Mucosa of gallbladder (tissue), 1 donor: ENCODE data around the gene FRMPD4. TPM values are rescaled to one million over a fixed set of nuclear protein-coding genes. Genes with fewer than 3 reads are reported as not detected.
"Not testable (repeated sequence)": the region's sequence is repeated elsewhere in the genome, so short reads cannot be mapped to it uniquely, and the experiment has no call there.

ENCODE experiments used
- DNase-seq: peaks from one replicate; pipeline ENCODE4 v3.0.0-alpha.2; 2020; ENCODE audit warnings: low spot score
- total RNA-seq: library from RNA; stranded (reverse); gene quantifications from one replicate; pipeline ENCODE4 v1.2.1, GENCODE V29; 2021
- donor health status: DM: no; HTN: no; CAD: no.

Gene FRMPD4
- total RNA-seq, 1 donor from 2014 or later = 0.03 TPM

DNA sequence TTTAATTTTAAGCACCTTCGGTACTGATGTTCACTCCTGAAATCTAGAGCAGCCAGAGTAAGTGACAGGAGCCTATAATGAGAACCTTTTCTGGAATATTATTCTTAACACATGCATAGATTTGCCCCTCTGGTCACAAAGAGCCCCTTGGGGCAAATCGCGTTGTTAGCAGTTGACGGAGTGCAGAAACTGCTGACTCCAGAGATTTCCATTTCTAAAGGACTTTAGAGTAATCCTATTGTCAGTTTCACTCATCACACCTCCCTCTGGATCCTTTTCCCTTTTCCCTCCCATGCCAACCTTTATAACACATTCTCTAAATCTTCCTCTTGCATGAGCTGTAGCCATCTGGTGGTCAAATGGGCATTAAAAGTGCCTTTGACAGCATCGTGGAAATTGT lies 388.0 kb downstream of the FRMPD4 start:
- no peak for DNase-seq

DNA sequence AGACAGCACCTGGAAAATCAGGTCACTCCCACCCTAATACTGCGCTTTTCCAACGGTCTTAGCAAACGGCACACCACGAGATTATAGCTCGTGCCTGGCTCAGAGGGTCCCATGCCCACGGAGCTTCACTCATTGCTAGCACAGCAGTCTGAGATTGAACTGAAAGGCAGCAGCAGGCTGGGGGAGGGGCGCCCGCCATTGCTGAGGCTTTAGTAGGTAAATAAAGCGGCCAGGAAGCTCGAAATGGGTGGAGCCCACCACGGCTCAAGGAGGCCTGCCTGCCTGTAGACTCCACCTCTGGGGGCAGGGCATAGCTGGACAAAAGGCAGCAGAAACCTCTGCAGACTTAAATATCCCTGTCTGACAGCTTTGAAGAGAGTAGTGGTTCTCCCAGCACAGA lies 399.8 kb downstream of the FRMPD4 start:
- DNase-seq = not testable (repeated sequence)

DNA sequence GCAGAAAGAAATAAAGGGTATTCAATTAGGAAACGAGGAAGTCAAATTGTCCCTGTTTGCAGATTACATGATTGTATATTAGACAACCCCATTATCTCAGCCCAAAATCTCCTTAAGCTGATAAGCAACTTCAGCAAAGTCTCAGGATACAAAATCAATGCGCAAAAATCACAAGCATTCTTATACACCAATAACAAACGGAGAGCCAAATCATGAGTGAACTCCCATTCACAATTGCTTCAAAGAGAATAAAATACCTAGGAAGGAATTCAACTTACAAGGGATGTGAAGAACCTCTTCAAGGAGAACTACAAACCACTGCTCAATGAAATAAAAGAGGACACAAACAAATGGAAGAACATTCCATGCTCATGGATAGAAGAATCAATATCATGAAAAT lies 404.0 kb downstream of the FRMPD4 start:
- not testable (repeated sequence) for DNase-seq

DNA sequence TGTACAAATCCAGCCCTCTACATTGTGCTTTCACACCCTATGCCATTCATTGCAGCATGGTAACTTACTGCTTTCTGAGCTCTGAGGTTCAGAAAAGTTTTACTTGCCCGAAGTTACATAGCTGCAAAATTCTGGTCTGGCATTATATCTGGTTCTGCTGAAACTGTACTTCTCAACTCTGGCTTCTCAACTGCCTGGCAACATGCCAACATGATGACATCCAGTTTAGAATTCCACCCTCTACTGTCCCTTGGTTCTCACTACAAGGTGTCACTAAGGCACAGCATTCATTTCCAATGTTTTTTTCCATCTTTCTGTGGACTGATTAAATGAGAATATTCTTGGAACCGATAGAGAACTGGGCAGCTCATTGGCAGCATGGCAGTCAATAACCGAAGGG lies 410.1 kb downstream of the FRMPD4 start:
- DNase-seq = no peak

DNA sequence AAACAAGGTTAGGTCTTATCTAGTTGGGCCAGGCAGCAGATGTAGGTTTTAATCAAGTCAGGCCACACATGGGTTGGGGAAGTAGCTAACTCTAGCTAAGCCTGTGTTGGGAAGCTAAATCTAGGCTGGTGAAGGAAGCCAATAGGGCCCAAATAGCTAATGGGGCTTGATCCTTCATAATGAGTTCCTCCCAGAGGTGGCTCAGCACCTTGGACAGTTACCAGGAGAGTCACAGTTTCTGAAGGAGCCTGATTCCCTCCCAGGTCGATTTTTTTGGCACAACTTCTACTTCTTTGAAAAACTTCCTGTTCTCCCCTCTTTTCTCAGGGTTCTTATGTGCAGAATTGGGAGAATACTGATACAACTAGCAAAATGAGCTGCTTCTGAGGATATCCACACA lies 410.5 kb downstream of the FRMPD4 start:
- no peak for DNase-seq

DNA sequence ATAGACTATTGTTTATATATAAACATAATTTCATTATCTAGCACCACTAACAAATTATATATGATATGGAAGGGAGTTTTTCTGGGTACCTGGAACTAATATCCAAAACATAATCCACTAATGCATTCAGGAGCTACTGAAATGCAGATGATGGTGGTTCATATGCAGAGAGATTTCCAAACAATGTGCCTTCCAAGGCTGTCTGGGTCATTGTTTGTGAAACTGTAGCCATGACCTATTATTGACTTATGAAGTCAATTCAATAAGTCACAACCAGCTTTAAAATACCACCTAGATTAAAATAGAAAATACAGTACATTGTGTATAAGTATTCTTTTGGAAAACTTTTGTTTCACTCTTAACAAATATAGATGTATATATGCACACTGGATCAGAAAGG lies 415.9 kb downstream of the FRMPD4 start:
- DNase-seq = no peak

DNA sequence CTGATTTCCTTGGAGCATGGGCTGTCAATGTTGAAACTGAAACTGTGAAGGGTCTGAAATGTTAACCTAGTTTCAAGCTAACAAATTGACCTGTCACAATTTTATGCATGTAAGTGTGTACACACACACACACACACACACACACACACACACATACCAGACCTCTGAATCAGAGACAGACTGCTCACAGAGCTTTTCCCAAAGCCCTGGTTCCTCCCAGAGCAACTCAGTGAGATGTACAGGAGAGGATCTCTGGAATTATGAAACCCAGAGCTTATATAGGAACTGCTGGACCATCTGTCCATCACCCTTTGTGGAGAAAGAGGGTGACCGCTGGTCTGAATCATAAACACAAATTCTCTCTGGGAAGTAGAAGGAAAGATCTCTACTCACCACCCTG lies 424.8 kb downstream of the FRMPD4 start:
- no peak for DNase-seq

DNA sequence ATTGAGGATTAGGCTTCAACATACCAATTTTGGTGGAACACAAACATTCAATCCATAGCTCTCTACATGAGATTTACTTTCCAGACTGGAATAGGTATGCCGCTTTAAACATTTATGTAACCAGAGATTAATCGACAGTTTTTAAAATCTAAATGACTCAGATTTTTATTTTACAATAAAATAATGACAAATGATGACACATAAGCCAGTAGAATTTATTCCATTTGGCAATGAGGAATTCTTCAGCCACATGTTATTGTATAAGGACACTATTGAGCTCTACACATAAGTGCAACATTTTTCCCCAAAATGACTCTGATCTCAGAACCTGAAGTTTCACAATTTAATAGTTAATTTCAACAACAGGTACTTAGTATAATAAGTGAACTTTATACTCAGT lies 425.9 kb downstream of the FRMPD4 start:
- DNase-seq = no peak

DNA sequence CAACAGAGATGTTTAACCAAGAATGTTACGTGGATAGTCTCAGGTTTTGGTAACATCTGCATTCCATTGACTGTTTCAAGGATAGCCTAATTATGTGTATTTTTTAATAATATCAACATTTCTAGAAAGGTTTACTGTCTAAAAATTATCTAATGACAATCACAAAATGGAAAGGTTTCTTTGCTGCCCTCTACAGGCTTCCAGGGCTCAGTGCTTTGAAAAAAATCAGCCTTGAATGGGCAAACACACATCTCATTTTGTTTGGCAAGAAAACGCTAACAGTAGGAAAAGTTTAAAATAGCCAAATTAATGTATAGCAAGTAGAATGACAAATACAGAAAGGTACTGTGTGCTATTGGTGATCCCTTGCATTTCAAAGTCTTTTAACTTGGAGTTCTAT lies 429.6 kb downstream of the FRMPD4 start:
- DNase-seq = no peak

DNA sequence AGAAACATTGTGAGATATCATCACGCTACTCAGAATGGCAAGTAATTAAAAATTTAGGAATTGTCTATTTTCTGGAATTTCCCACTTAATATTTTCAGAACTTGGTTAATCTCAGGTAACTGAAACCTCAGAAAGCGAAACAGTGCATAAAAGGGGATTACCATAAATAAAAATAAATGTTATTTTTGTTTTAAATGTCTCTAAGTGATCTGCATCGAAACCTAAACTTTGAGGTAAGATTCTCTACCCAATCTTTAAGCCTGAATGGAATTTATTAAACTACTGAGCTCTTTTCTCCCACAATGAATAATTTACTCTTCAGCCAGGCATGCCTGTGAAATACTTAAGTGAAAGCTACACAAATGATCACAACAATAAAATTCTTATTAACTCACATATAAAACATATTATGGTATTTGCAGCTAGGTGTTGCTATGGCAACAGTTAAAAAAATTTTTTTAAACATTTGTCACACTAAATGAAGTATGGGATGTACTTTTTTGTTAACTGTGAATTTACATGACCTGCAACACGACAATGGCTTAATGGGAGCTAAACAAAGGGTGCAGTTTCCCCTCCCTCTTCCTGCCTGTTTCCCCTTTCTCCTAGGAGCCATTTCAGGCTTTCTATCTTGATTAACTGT lies 432.7 kb downstream of the FRMPD4 start:
- DNase-seq = no peak

DNA sequence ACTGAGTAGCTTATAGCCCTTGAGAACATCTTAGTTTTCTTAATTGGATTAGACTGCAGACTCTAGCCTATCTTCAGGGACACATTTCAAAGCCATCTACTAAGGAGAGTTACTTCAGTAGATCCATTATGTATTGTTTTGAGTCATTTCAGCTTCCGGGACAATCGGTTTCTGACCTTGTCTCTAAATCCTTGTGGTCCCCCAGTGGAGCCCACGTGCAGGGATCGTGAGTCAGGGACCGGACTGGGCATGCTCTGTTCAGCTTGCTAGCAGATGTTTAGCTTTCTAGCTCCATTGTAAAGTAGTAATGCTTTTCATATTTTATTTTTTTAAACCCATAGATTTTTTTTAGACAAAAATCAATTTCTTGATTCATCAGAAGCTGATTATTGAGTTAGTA lies 441.0 kb downstream of the FRMPD4 start:
- DNase-seq = no peak

DNA sequence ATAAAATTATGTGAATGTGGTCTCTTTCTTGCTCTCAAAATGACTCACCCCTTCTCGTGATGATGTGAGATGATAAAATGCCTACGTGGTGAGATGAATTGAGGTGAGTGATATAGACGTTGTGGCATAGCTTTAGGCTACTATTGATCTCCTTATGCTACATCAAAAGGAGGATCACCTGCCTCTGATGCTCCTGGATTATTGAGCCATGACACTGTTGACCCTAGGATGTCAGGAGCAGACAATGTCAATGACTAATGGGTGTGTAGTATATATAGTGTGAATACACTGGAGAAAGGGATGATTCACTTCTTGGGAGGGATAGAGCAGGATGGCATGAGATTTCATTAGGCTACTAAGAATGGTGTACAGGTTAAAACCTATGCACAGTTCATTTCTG lies 442.3 kb downstream of the FRMPD4 start:
- DNase-seq = no peak

DNA sequence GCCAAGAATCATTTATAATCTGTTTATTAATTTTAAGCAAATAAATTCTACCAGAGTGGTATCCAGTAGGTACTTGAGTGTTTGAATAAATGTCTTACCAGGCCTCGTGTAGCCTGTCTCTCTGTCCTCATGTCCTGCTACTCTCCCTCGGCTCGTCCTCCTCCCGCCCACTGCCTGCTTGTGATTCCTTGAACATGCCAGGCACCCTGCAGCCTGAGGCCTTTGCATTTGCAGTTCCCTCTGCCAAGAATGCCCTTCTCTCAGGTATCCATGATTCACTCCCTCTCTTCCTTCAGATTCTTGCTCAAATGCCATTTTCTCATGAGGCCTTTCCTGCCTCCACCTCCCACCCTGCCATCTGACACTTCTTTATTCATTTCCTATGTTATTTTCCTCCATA lies 443.3 kb downstream of the FRMPD4 start:
- no peak for DNase-seq

DNA sequence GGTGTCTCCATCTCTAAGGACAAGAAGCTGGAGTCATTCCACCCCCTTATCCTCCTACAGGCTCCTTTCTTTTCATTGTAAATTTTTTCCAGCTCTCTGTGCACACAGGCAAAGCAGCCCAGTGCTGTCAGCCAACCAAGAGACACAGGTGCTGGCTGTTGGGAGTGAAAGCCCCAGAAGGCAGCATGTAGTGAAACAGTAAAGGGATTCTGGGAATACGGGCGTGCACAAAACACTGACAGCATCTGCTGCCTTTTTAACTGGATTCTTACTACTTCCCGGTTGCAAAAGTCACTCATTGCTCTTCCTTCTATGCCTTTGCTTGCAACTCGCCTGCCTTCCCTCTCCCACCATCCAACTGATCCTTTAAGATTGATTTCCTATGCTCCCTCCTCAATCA lies 444.4 kb downstream of the FRMPD4 start:
- DNase-seq = no peak

DNA sequence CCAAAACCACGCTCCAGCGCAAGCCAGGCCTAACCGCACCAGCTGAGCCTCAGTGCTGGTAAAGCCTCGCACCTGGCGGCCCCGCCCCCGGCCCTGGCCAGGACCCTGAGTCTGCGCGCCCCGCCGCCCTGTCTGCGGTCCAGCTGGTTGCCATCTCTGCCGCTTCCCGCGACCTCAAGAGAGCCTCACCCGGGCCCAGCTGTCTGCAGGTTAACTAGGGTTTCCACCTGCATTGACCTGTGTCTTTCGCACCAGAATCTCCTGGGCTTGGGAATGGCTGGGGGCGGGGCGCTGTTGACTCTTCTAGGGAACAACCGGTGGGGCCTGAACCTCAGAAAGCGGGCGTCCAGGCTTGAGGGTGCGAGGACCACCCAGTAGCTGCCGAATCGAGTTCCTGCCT lies 445.3 kb downstream of the FRMPD4 start:
- DNase-seq = no peak

DNA sequence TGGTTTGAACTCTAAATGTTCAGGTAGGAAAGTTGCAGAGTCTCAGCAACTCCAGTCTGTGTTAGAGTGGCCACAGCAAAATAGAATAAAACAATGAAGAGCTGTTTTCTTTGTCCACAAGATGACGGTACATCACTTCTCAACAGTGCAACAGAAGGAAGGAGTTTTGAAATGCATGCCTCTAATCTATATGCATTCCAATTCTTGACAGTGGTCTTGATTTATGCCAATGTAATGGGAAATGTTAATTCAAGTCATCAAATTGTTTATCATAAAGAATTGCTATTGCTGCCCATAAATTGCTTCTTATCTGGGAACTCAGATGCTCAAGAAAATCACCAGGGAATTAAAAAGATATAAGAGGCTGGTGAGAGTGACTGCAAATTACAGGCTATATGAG lies 457.4 kb downstream of the FRMPD4 start:
- DNase-seq = no peak

DNA sequence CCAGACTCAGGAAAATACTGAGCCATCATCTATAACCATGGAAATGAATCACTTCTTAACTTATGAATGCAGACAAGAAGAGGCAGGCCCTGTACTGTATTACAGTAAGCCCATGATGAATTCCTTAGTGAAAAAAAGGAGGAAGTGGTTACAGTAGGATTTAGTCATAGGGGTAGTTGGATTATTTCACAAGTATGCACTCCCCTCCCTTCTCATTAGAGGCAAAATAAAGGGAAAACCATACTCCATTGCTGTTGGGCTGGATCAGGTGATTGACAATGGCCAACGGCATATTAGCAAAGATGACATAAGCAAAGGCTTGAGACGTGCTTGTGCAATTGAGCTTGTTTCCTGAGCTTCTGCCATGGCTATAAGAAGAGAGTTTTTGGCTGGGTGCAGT lies 471.8 kb downstream of the FRMPD4 start:
- no peak for DNase-seq

DNA sequence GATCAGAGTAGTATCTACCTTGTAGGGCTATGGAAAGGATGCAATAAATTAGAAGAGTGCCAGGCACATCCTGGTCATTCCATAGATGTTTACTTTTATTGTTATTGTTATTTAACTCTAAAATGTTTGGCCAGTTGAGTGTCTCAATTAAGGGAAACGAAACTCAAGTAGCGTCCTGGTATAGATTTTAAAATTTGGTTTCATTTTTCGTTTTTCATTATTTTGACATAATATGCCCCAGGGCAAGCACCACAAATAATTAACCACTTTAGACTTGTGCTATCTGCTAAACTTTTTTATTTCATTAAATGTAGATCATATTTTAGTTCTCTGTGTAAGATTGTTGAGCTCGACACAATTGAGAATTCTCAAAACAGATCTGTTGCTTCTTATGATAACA lies 473.2 kb downstream of the FRMPD4 start:
- no peak for DNase-seq

DNA sequence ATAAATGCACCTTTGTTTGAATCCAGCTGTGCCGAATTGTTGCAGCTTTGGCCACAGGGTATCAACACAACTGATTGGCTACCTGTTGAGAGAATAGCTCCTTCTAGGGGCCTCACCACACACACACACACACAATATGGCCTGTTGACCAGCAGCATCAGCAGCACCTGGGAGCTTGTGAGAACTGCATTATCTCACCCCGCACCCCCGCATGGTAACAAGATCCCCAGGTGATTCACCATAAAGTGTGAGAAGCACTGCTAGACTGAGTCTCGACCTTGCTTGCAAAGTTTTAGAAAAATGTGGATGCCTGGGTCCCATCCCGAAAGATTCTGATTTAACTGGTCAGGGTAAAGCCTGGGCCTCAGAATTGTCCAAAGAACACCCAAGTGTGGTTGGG lies 476.0 kb downstream of the FRMPD4 start:
- no peak for DNase-seq

DNA sequence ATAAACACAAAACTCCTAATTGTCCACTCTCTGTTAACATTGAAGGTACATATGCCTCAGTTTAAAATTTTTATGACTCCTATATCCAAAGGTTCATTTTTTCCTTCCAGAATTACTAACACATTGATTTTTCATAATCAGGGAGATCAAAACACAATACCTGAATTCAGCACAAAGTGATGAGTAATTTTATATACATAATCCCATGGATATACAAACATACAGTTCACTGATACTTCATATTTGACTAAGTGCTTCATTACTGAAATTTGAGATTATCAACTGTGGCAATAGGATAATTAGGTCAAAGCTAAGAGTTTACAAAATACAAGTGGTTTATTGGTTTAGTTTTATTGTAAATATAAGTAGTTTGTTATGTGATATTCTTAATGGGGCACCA lies 476.8 kb downstream of the FRMPD4 start:
- DNase-seq = no peak

DNA sequence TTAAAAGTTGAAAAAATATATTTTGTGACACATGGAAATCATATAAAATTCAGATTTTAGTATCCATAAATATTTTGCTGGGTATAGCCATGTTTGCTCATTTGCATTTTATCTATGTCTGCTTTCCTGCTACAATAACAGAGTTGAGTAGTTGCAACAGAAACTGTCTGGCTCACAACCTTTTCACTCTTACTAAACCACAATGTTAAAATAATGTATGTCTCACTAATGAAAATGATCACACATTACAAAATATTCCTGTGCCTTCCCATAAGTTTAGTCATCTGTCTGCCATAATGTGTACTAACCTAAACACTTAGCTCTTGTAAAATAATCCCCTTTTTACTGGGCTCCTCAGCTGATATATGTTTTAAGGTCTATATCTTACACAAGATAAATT lies 479.0 kb downstream of the FRMPD4 start:
- no peak for DNase-seq

DNA sequence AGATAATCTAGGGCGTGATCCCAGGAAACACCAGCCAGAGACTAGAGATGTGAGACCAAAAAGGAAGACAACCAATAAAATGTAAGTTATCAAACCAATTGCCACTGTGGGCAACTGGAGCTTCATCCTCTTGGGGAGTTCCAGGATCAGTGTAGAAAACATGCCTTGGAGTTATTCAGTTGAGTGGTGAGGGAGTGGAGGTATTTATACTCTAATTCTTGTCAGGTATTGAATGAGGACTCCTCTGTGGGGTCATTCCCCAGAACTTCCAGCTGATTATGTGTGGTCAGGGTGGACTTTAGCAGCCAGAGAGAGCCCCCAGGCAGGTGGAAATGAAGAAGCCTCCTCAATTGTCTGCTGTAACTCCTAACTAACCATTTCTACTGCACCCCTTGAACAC lies 509.0 kb downstream of the FRMPD4 start:
- DNase-seq = no peak

DNA sequence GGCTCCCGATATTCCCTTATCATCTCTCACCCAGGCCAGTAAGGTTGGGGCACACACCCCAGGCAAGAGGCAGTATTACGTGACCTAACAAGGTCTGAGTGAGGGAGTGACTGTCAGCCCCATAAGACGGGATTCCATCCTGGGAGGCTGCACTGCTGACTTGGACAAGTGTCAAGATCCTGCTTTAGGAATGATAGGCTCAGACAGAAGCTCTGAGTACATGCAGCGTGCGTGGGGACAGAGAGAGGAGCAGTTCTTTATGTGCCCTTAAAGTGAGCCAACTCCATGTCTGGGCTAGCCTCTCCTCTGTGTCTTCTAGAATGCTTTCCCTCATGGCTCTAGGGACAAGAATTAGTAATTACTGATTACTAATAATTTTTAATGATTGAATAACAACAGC lies 510.7 kb downstream of the FRMPD4 start:
- no peak for DNase-seq

DNA sequence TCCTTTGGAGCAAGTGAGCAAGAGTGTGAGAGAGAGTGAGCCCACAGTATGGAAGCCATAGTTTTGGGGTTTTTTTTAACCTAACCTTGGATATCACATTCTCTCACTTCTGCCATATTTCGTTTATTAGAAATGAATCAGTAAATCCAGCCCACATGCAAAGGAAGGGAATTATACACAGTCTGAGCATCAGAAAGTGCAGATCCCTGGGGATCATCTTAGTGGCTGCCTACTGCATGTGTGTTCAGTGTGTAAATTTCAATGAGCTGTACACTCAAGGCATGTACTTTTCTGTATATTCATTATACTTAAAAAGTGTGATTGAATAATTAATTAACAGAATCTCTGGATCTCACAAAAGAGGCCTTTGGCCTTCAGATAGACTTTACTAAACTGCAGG lies 519.2 kb downstream of the FRMPD4 start:
- no peak for DNase-seq

DNA sequence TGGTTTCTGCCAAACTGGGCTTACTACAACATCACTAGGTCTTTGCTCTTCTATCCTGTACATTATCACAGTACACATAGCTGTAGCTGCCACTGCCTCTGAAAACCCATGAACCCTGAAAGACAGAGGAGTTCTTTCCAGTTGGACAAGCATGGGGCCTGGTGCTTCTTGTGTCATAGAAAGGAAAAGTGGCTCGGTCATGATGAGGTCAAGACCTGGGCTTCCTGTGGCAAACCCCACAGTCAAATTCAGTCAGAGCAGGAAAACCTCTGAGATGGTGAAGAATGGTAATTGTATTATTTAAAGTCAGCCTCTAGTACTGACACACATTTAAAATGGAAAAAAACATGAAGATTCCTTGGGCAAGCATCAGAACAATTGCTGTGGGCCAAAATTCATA lies 519.6 kb downstream of the FRMPD4 start:
- DNase-seq = no peak
